DND-41 (cell line): ENCODE measurements around the gene USP34.

ENCODE experiments used
- ATAC-seq: fragments of 200-7000 bp; cut with Tn5 transposase; 3 replicates; pipeline ENCODE4 v1.9.1; 2021; ENCODE audit warnings: low read depth; ENCODE audit not compliant: insufficient read depth
- DNase-seq: peaks from one replicate; pipeline ENCODE4 v3.0.0-alpha.2; 2020
- H2AFZ ChIP-seq: 2 replicates; pipeline ENCODE4 v1.6.0; 2012; ENCODE audit warnings: low read depth, low read length
- H3K27ac ChIP-seq: 2 replicates; pipeline ENCODE4 v1.5.1; 2012; ENCODE audit warnings: low read length, inconsistent platforms
- H3K27me3 ChIP-seq: fragments of 200-600 bp; sonication (generic); 2 replicates; pipeline ENCODE4 v1.6.0; 2012; ENCODE audit warnings: low read length, mild to moderate bottlenecking, inconsistent platforms; ENCODE audit not compliant: insufficient read depth, poor library complexity
- H3K36me3 ChIP-seq: 2 replicates; pipeline ENCODE4 v1.5.1; 2012; ENCODE audit warnings: low read length, inconsistent platforms; ENCODE audit not compliant: insufficient read depth
- H3K4me1 ChIP-seq: 2 replicates; pipeline ENCODE4 v1.5.1; 2012; ENCODE audit warnings: mild to moderate bottlenecking, low read length; ENCODE audit not compliant: insufficient read depth
- H3K4me2 ChIP-seq: 2 replicates; pipeline ENCODE4 v1.6.0; 2012; ENCODE audit warnings: mild to moderate bottlenecking, moderate library complexity, low read length, inconsistent platforms; ENCODE audit not compliant: insufficient read depth
- H3K4me3 ChIP-seq, 2 experiments: fragments of 200-600 bp in 1 of 2; shearing (Covaris generic) in 1 of 2; 2 replicates each; pipeline ENCODE4 v1.5.1; 2012 to 2016; ENCODE audit warnings: inconsistent platforms in 2 of 2, low read length in 2 of 2, mild to moderate bottlenecking in 2 of 2, low read depth in 1 of 2, moderate library complexity in 1 of 2
- H3K79me2 ChIP-seq: 2 replicates; pipeline ENCODE4 v1.6.0; 2012; ENCODE audit warnings: low read length, inconsistent platforms; ENCODE audit not compliant: insufficient read depth
- H3K9ac ChIP-seq: 2 replicates; pipeline ENCODE4 v1.6.0; 2012; ENCODE audit warnings: low read depth, mild to moderate bottlenecking, inconsistent platforms, low read length, moderate library complexity
- H3K9me3 ChIP-seq: 2 replicates; pipeline ENCODE4 v1.5.1; 2012; ENCODE audit warnings: low read length, moderate library complexity, mild to moderate bottlenecking, inconsistent platforms; ENCODE audit not compliant: insufficient read depth, severe bottlenecking
- H4K20me1 ChIP-seq: 2 replicates; pipeline ENCODE4 v1.6.0; 2012; ENCODE audit warnings: low read length; ENCODE audit not compliant: insufficient read depth
- CTCF ChIP-seq: IDR thresholded peaks from 2 replicates; pipeline ENCODE4 v1.5.1; 2012; ENCODE audit warnings: borderline replicate concordance, low read length, moderate library complexity, mild to moderate bottlenecking; ENCODE audit not compliant: poor library complexity, severe bottlenecking; ENCODE audit errors: extremely low read depth
- EZH2 ChIP-seq: IDR thresholded peaks from 3 replicates; pipeline ENCODE4 v1.6.1; 2012; ENCODE audit warnings: borderline replicate concordance, low read depth, mild to moderate bottlenecking, moderate library complexity, low read length, inconsistent platforms; ENCODE audit not compliant: severe bottlenecking

Gene USP34

GRCh38 chr2:61368687-61369665 is 101.9 kb downstream of the USP34 start:
- H2AFZ ChIP-seq = no peak overlapping the region
- ATAC-seq (no peak), DNase-seq (no peak)
- H3K4me2 ChIP-seq = no peak overlapping the region
- H3K27me3 ChIP-seq = no peaks in the 10 kb centered on the region
- H3K4me3 ChIP-seq = no peak overlapping the region
- H3K79me2 ChIP-seq = peaks cover 7% of the 10 kb centered on the region; the same call in 1 of the 2 replicates
- peaks cover 53% of the 10 kb centered on the region for H3K36me3 ChIP-seq
- H3K4me1 ChIP-seq = peaks cover 23% of the 10 kb centered on the region
- no peak overlapping the region for H3K27ac ChIP-seq
- TF ChIP-seq EZH2 (no peak), CTCF (no peak)
- H3K9me3 ChIP-seq = no peaks in the 10 kb centered on the region
- peaks cover 2% of the 10 kb centered on the region; the same call in 1 of the 2 replicates for H4K20me1 ChIP-seq
- no peak overlapping the region for H3K9ac ChIP-seq

DNA sequence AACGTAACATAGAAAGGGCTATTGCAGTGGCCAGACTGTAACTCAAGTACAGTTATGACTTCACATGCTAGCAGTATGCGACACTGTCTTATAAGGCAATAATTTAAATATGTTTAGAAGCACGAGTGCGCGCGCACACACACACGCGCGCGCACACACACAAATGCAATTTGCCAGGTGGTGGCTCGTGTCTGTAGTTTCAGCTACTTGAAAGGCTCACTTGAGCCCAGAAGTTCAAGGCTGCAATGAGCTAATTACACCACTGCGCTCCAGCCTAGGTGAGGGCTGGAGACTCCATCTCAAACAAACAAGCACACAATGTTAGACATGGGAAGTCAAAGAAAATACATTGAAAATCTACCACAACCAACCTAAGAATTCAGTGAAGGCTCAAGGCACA is 103.7 kb downstream of the USP34 start:
- Histone ChIP-seq H3K36me3 (peaks cover 58% of the 10 kb centered on the region), H3K9ac (no peak overlapping the region), H2AFZ (no peak overlapping the region), H3K9me3 (no peaks in the 10 kb centered on the region), H3K4me1 (peaks cover 23% of the 10 kb centered on the region), H3K4me2 (no peak overlapping the region), H3K79me2 (peaks cover 12% of the 10 kb centered on the region), H4K20me1 (0 out of 2 replicates have a peak, but pooled peaks cover 2% of the 10 kb centered on the region), H3K27ac (no peak overlapping the region), H3K4me3 (no peak overlapping the region), H3K27me3 (no peaks in the 10 kb centered on the region)
- TF ChIP-seq CTCF (no peak), EZH2 (no peak)
- no peak for DNase-seq
- no peak for ATAC-seq

DNA sequence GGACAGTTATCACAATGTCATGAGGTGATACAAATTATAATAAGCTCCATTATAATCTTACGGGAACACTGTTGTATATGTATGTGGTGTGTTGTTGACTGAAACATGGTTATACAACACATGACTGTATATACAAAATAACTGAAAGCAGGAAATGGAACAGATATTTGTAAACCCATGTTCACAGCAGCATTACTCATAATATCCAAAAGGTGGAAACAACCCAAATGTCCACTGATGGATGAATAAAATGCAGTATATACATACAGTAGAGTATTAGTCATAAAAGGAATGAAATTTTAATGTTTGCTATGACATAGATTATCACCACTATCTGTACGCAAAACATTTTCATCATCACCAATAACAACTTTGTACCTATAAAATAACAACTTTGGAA is 107.3 kb downstream of the USP34 start:
- DNase-seq (no peak), ATAC-seq (no peak)
- Histone ChIP-seq H4K20me1 (0 out of 2 replicates have a peak, but pooled peaks cover 2% of the 10 kb centered on the region), H3K36me3 (peaks cover 37% of the 10 kb centered on the region), H2AFZ (no peak overlapping the region), H3K9ac (no peak overlapping the region), H3K4me3 (no peak overlapping the region), H3K9me3 (no peaks in the 10 kb centered on the region), H3K4me1 (peaks cover 23% of the 10 kb centered on the region), H3K27me3 (no peaks in the 10 kb centered on the region), H3K4me2 (no peak overlapping the region), H3K27ac (no peak overlapping the region), H3K79me2 (peaks cover 35% of the 10 kb centered on the region)
- TF ChIP-seq CTCF (no peak), EZH2 (no peak)
